Lung (tissue), 12 donors: ENCODE measurements around the gene DOC2B. TPM values are rescaled to one million over a fixed set of nuclear protein-coding genes. Genes with fewer than 3 reads are reported as not detected.

ENCODE experiments used
- ATAC-seq: fragments of 200-7000 bp; cut with Tn5 transposase; one replicate; pipeline ENCODE4 v1.9.1; 2020; ENCODE audit warnings: moderate number of reproducible peaks; ENCODE audit not compliant: insufficient read depth, low FRiP score
- DNase-seq, 3 donors: peaks; one replicate each; pipeline ENCODE4 v3.0.0-alpha.2; 2013 to 2017
- H3K27ac ChIP-seq, 2 donors: one replicate each; pipeline ENCODE4 v1.5.1; 2013; ENCODE audit warnings: mild to moderate bottlenecking in 2 of 2, moderate library complexity in 2 of 2, control low read depth in 1 of 2, inconsistent platforms in 1 of 2, low read depth in 1 of 2, low read length in 1 of 2
- H3K27me3 ChIP-seq, 3 donors: one replicate each; pipeline ENCODE4 v1.5.1; 2013; ENCODE audit warnings: low read length in 2 of 3; ENCODE audit not compliant: control insufficient read depth in 3 of 3, insufficient read depth in 3 of 3
- H3K36me3 ChIP-seq, 4 donors: one replicate each; pipeline ENCODE4 v1.5.1; 2013; ENCODE audit warnings: low read length in 4 of 4, mild to moderate bottlenecking in 1 of 4, moderate library complexity in 1 of 4; ENCODE audit not compliant: control insufficient read depth in 4 of 4, insufficient read depth in 4 of 4
- H3K4me1 ChIP-seq, 5 donors: one replicate each; pipeline ENCODE4 v1.5.1; 2013; ENCODE audit warnings: low read length in 5 of 5, mild to moderate bottlenecking in 2 of 5, moderate library complexity in 1 of 5; ENCODE audit not compliant: control insufficient read depth in 5 of 5, insufficient read depth in 5 of 5
- H3K4me3 ChIP-seq: one replicate; pipeline ENCODE4 v1.5.1; 2013; ENCODE audit warnings: mild to moderate bottlenecking, control low read depth, moderate library complexity
- H3K9ac ChIP-seq, 2 donors: one replicate each; pipeline ENCODE4 v1.5.1; 2013; ENCODE audit warnings: low read length in 2 of 2, control low read depth in 1 of 2; ENCODE audit not compliant: insufficient read depth in 1 of 2
- H3K9me3 ChIP-seq, 4 donors: one replicate each; pipeline ENCODE4 v1.5.1; 2013; ENCODE audit warnings: low read length in 3 of 4, mild to moderate bottlenecking in 1 of 4, moderate library complexity in 1 of 4; ENCODE audit not compliant: control insufficient read depth in 4 of 4, insufficient read depth in 3 of 4
- WGBS, 2 donors: extraction: QIAGEN DNeasy Blood & Tissue Kit; methylation state at CpG; one replicate each; pipeline ENCODE4 v1.1.7; 2013; 5-methylcytosine and 5-hydroxymethylcytosine counted together
- polyA plus RNA-seq, 2 donors: library from polyadenylated mRNA; stranded (reverse); fragments of 200-250 nt; gene quantifications; one replicate each; pipeline ENCODE4 v1.2.1, GENCODE V29; 2013
- total RNA-seq, 2 donors: library from RNA; depleted of rRNA in 1 of 2; stranded (reverse); fragments of >200 nt in 1 of 2; gene quantifications; one replicate each; pipeline ENCODE4 v1.2.1, GENCODE V29; 2014 to 2021
- TF ChIP-seq, protein P1 (sequence below): IDR thresholded peaks from 2 replicates; pipeline ENCODE4 v1.5.1; 2012; ENCODE audit warnings: mild to moderate bottlenecking; ENCODE audit errors: control extremely low read depth, extremely low read depth
- donor health status: control.
- donor health status: control.
- donor health status: Bipolar disorder and iron deficiency.
- donor health status: healthy.
- donor health status: DM: yes; HTN: yes; CAD: no.

DOC2B gene
- total and polyA plus RNA-seq, 4 donors, result 3.0 to 7.5 (median 5.3) TPM

DNA sequence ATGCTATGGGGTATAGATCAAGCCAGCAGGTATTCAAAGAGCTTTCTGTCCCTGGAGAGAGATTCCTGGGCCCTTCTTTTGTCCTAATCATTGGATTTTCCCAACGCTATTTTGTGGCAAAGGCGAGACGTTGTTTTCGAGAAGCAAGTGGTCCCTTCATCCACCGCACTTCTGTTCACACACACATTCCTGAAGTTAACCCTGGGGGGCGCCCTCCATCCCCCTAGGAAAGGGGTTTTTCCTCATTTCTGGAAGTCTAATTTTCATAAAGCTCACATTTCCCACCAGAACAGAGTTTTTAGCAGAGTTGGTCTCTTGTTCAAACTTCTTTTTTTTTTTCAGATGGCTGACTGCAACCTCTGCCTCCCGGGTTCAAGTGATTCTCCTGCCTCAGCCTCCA, 32.2 kb downstream of the DOC2B start:
- no peak overlapping the region for H3K9ac ChIP-seq
- ATAC-seq (no peak), DNase-seq (no peak)
- TF ChIP-seq, protein P1, sequence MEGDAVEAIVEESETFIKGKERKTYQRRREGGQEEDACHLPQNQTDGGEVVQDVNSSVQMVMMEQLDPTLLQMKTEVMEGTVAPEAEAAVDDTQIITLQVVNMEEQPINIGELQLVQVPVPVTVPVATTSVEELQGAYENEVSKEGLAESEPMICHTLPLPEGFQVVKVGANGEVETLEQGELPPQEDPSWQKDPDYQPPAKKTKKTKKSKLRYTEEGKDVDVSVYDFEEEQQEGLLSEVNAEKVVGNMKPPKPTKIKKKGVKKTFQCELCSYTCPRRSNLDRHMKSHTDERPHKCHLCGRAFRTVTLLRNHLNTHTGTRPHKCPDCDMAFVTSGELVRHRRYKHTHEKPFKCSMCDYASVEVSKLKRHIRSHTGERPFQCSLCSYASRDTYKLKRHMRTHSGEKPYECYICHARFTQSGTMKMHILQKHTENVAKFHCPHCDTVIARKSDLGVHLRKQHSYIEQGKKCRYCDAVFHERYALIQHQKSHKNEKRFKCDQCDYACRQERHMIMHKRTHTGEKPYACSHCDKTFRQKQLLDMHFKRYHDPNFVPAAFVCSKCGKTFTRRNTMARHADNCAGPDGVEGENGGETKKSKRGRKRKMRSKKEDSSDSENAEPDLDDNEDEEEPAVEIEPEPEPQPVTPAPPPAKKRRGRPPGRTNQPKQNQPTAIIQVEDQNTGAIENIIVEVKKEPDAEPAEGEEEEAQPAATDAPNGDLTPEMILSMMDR, result no peak
- H3K27me3 ChIP-seq, result no peaks in the 10 kb centered on the region
- WGBS, 2 donors, result 91 to 95% methylated on average over 7 of the region's 7 CpGs
- H3K36me3 ChIP-seq, result peaks cover 0 to 2% (median 0%) of the 10 kb centered on the region in 4 donors
- H3K27ac ChIP-seq, result no peak overlapping the region
- H3K9me3 ChIP-seq, result no peaks in the 10 kb centered on the region
- H3K4me1 ChIP-seq, result no peaks in the 10 kb centered on the region
- no peak overlapping the region for H3K4me3 ChIP-seq

DNA sequence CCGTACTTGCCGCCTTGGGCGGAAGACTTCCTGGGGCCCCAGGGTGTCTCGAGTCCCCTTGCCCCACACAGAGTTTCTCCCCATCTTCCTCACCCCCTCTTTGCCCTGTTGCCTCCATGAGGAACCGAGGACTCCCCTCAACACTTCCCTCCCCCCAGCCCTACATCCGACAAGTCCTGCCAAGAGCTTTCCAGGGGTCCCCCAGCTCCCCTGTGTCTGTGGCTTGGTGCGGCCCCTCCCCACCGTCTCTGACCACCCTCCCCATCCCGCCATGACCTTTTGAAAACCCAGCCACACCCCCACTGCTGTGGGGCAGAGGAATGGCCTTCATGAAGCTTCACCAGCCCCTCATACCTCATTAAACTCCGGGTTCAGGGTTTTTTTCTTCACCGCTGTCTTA, 32.7 kb downstream of the DOC2B start:
- TF ChIP-seq, protein P1, result no peak
- H3K4me1 ChIP-seq, result no peaks in the 10 kb centered on the region
- H3K36me3 ChIP-seq, result peaks cover 0 to 2% (median 0%) of the 10 kb centered on the region in 4 donors
- H3K9ac ChIP-seq, result no peak overlapping the region
- H3K27ac ChIP-seq, result no peak overlapping the region
- WGBS, 2 donors, result 74 to 91% methylated on average over 10 to 11 of the region's 11 CpGs
- H3K4me3 ChIP-seq, result no peak overlapping the region
- DNase-seq (no peak), ATAC-seq (no peak)
- no peaks in the 10 kb centered on the region for H3K27me3 ChIP-seq
- H3K9me3 ChIP-seq, result no peaks in the 10 kb centered on the region

DNA sequence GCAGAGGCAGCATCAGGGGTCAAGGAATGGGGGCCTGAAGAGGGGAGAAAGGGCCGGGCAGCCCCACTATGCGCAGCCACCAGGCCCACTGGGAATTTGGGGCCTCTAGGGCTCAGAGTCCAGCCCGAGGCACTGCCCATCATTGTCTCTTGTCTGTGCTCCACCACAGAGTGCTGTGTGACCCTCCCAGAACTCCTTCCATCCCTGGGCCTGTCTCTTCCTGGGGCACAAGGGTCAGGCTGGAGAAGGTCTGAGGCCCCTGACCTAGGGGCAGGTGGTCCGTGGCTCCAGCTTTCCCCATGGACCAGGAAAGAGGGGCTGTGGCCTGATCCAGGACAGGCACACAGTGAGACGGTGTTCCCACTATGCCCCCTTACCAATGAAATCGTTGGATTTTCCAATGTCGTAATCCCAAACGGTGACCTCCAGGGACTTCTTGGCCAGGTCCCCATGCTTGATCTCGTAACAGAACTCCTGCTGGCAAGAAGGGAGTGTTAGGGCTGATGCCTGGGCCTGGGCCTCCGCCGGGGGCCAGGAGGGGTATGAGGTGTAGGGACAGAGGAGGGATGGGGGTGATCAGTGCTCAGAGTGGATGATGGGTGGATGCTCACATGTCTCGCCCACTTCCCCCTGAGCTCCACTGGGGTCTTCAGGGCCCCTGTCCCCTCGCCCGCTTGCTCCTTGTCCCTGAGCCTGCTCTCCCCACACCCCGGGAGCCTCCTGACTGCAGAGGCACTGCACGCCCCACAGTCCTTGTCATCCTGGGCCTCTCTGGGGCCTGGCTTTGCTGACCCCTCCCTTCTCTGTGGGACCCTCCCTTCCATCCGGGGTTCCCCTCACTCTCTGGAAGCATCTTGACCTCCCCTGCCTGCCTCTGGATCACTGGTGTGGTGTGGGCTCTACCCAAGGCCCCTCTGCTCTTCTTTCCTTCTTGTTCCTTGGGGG, 33.4 kb downstream of the DOC2B start:
- peaks cover 0 to 6% (median 0%) of the 10 kb centered on the region in 3 donors for H3K27me3 ChIP-seq
- no peak overlapping the region for H3K9ac ChIP-seq
- H3K27ac ChIP-seq, result no peak overlapping the region
- H3K4me1 ChIP-seq, result no peaks in the 10 kb centered on the region
- WGBS, 2 donors, result 87 to 89% methylated on average over 16 to 17 of the region's 17 CpGs
- no peaks in the 10 kb centered on the region for H3K9me3 ChIP-seq
- TF ChIP-seq, protein P1, result no peak
- DNase-seq, result no peak
- H3K4me3 ChIP-seq, result no peak overlapping the region
- no peak for ATAC-seq
- H3K36me3 ChIP-seq, result peaks cover 0 to 2% (median 0%) of the 10 kb centered on the region in 4 donors
